HL-60 (cell line): ENCODE results near the gene WWOX.

Source experiments
- DNase-seq, 2 experiments: peaks; one replicate each; pipeline ENCODE4 v3.0.0-alpha.2; 2010 to 2020; ENCODE audit warnings: low read depth in 1 of 2, low spot score in 1 of 2
- H3K27ac ChIP-seq: fragments of 250-450 bp; sonication (Bioruptor Pico); replicated peaks from 2 replicates; pipeline ENCODE4 v1.5.1; 2020; ENCODE audit warnings: mild to moderate bottlenecking, moderate library complexity
- H3K27me3 ChIP-seq: fragments of 250-450 bp; sonication (Bioruptor Pico); 2 replicates; pipeline ENCODE4 v1.5.1; 2021; ENCODE audit warnings: mild to moderate bottlenecking, moderate library complexity; ENCODE audit not compliant: insufficient read depth, poor library complexity, severe bottlenecking
- H3K4me3 ChIP-seq: replicated peaks from 2 replicates; pipeline ENCODE4 v1.5.1; 2011; ENCODE audit warnings: mild to moderate bottlenecking, control low read depth, low read length; ENCODE audit not compliant: insufficient read depth
- GABPA ChIP-seq: IDR thresholded peaks from 2 replicates; pipeline ENCODE4 v1.6.1; 2012; ENCODE audit warnings: low read depth
- POLR2AphosphoS5 ChIP-seq: IDR thresholded peaks from 2 replicates; pipeline ENCODE4 v1.6.1; 2012; ENCODE audit warnings: low read depth
- SPI1 ChIP-seq: IDR thresholded peaks from 2 replicates; pipeline ENCODE4 v1.6.1; 2012; ENCODE audit warnings: low read depth, mild to moderate bottlenecking, borderline replicate concordance
- TF ChIP-seq, protein P1 (sequence below): IDR thresholded peaks from one replicate; pipeline ENCODE4 v1.5.1; 2011; ENCODE audit warnings: low read length, control low read depth, inconsistent platforms; ENCODE audit not compliant: insufficient read depth
- TF ChIP-seq, protein P2 (sequence below): IDR thresholded peaks from 2 replicates; pipeline ENCODE4 v1.6.1; 2012; ENCODE audit warnings: low read depth; ENCODE audit not compliant: insufficient replicate concordance

Gene WWOX

DNA sequence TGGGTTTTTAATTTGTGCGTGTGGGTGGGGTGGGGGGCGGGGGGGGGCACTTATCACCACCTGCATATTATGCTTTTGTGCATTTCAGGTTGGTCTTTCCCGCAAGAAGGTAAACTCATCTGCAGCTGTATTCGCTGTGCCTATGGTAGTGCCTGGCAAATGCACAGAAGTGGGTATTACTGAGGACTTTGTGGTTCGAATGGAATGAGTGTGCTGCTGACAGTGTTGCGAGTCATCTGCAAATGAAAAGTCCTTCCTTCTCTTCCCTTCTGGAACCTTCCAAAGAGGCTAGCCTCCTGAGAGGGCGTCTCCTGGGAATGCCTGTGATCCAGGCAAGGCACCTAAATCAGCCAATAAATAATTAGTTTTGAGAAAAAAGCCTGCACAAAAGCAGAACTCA, 968.1 kb downstream of the WWOX start:
- TF ChIP-seq GABPA, result no peak
- DNase-seq, result no peak
- H3K4me3 ChIP-seq, result no peak overlapping the region
- H3K27me3 ChIP-seq, result no peaks in the 10 kb centered on the region
- H3K27ac ChIP-seq, result no peak overlapping the region

DNA sequence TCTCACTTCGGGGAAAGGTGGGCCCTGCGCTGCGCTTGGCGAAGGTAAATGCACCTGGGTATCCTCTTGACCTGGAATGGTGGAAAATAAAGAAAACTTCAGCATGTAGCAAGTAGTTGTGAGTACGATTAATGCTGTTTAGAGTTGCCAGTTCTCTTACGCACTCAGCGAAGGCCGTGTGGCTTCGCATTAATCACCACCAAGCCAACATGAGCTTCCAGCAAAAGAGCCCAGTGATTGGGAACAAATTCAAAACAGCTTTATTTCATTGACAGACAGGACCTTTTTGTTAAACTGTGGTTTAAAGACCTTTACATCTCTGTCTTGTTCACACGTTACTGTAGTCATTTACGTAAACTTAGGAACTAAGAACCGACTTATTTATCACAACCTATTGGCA, 969.7 kb downstream of the WWOX start:
- TF ChIP-seq GABPA (no peak), POLR2AphosphoS5 (no peak), SPI1 (no peak)
- TF ChIP-seq, protein P1, sequence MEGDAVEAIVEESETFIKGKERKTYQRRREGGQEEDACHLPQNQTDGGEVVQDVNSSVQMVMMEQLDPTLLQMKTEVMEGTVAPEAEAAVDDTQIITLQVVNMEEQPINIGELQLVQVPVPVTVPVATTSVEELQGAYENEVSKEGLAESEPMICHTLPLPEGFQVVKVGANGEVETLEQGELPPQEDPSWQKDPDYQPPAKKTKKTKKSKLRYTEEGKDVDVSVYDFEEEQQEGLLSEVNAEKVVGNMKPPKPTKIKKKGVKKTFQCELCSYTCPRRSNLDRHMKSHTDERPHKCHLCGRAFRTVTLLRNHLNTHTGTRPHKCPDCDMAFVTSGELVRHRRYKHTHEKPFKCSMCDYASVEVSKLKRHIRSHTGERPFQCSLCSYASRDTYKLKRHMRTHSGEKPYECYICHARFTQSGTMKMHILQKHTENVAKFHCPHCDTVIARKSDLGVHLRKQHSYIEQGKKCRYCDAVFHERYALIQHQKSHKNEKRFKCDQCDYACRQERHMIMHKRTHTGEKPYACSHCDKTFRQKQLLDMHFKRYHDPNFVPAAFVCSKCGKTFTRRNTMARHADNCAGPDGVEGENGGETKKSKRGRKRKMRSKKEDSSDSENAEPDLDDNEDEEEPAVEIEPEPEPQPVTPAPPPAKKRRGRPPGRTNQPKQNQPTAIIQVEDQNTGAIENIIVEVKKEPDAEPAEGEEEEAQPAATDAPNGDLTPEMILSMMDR, result no peak
- TF ChIP-seq, protein P2, sequence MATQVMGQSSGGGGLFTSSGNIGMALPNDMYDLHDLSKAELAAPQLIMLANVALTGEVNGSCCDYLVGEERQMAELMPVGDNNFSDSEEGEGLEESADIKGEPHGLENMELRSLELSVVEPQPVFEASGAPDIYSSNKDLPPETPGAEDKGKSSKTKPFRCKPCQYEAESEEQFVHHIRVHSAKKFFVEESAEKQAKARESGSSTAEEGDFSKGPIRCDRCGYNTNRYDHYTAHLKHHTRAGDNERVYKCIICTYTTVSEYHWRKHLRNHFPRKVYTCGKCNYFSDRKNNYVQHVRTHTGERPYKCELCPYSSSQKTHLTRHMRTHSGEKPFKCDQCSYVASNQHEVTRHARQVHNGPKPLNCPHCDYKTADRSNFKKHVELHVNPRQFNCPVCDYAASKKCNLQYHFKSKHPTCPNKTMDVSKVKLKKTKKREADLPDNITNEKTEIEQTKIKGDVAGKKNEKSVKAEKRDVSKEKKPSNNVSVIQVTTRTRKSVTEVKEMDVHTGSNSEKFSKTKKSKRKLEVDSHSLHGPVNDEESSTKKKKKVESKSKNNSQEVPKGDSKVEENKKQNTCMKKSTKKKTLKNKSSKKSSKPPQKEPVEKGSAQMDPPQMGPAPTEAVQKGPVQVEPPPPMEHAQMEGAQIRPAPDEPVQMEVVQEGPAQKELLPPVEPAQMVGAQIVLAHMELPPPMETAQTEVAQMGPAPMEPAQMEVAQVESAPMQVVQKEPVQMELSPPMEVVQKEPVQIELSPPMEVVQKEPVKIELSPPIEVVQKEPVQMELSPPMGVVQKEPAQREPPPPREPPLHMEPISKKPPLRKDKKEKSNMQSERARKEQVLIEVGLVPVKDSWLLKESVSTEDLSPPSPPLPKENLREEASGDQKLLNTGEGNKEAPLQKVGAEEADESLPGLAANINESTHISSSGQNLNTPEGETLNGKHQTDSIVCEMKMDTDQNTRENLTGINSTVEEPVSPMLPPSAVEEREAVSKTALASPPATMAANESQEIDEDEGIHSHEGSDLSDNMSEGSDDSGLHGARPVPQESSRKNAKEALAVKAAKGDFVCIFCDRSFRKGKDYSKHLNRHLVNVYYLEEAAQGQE, result no peak
- Histone ChIP-seq H3K4me3 (no peak overlapping the region), H3K27ac (no peak overlapping the region), H3K27me3 (no peaks in the 10 kb centered on the region)
- DNase-seq, result no peak

DNA sequence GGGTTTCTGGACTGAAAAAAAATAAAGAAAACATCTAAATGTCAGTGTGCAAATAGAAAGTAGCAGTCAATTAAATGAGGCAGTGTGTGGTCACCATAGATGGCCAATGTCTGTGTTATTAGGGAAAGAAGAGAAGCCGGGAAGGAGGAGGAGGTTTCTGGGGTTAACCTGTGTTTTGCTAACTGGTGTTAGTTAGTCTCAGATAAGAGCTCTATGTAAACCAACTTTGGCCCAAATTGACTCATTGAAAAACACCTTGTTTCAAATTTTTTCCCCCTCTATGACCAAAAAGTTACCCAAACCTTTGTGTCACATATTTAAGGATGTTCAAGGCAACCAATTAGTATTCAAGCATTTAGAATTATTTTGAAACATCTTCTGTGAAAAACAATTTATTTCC, 970.2 kb downstream of the WWOX start:
- Histone ChIP-seq H3K27ac (no peak overlapping the region), H3K4me3 (no peak overlapping the region), H3K27me3 (no peaks in the 10 kb centered on the region)
- DNase-seq, result no peak
- TF ChIP-seq, protein P2, result no peak
- TF ChIP-seq POLR2AphosphoS5, result no peak

DNA sequence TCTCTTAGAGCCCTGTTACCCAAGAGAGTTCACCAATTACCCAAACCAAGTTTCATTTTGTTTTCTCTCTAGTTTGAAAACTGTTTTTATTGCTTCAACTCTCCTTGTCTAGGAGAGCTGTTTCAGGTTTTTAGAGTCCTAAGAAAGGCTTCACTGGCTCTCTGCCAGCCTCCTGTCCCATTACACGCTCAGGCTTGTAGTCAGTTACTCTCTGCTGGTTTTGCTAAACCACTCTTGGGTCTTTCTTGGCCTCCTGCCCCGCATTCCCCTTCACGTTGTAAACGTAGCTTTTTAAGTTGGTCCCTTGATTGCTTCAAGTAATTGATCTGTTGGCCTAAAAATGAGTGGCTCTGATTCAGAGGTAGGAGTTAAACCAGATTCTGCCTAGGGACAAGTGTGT, 972.0 kb downstream of the WWOX start:
- no peak for DNase-seq
- no peak overlapping the region for H3K27ac ChIP-seq
- TF ChIP-seq GABPA (no peak), POLR2AphosphoS5 (no peak), SPI1 (no peak)
- TF ChIP-seq, protein P2, result no peak
- TF ChIP-seq, protein P1, result no peak
- H3K27me3 ChIP-seq, result no peaks in the 10 kb centered on the region
- no peak overlapping the region for H3K4me3 ChIP-seq
